ENCODE data around the gene SCARF1.

Gene SCARF1

DNA sequence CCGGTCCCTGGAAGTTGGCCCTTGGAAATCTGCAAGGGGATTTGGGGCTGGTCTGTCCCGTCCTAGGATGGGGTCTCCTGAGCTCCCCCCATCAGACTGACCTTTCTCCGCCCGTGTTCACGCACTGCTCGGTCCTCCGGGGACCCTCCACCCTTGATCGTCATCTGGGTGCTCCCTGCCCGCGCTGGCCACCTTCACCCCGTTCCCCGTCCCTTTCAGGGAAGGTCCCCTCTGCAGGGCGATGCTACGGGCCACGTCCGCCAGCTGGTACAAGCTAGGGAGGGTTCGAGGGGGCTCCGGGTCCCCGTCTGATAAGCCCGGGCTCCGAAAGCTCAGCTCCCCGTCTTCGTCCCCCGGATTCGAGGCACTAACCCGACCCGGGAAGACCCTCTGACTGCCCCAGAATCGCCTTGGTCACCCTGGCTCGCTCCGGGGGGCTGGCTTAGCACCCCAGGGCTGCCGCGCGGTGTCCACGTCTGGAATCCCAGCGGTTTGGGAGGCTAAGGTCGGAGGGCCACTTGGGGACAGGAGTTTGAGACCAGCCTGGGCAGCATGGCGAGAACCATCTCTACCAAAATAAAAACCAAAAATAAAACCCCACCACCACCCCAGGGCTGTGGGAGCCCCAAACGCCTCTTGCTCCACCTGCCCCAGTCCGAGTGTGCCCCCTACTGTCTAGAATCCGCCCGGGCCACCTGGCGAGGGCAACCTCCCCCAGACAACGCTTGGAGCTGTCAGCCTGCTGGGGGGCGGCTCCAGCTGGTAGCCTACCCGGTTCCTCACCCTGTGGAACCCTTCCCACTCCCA, 15.8 kb downstream of the SCARF1 start:
- CTCF ChIA-PET, result interaction anchor here (0.6 to 1.8 kb wide), 16 partner anchors 9 to 370 kb away, joined by 3 to 22 read pairs (median 4); partner anchors contain the start of gene INPP5K
- POLR2A ChIA-PET, result interaction anchor here (1.6 kb wide), 1 partner anchor 55 kb away, joined by 3 read pairs; no protein-coding TSS in a partner anchor
- no peak for DNase-seq (ENCODE audit: low read depth, low spot score)
- TF ChIP-seq, protein P1, sequence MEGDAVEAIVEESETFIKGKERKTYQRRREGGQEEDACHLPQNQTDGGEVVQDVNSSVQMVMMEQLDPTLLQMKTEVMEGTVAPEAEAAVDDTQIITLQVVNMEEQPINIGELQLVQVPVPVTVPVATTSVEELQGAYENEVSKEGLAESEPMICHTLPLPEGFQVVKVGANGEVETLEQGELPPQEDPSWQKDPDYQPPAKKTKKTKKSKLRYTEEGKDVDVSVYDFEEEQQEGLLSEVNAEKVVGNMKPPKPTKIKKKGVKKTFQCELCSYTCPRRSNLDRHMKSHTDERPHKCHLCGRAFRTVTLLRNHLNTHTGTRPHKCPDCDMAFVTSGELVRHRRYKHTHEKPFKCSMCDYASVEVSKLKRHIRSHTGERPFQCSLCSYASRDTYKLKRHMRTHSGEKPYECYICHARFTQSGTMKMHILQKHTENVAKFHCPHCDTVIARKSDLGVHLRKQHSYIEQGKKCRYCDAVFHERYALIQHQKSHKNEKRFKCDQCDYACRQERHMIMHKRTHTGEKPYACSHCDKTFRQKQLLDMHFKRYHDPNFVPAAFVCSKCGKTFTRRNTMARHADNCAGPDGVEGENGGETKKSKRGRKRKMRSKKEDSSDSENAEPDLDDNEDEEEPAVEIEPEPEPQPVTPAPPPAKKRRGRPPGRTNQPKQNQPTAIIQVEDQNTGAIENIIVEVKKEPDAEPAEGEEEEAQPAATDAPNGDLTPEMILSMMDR (IDR thresholded peaks at IDR 0.05; ENCODE audit: insufficient read depth, low read length, missing control alignments), result peak; percentile 66
- H3K4me3 ChIP-seq (ENCODE audit: low read depth, low read length), result peak overlapping the region; percentile 71

DNA sequence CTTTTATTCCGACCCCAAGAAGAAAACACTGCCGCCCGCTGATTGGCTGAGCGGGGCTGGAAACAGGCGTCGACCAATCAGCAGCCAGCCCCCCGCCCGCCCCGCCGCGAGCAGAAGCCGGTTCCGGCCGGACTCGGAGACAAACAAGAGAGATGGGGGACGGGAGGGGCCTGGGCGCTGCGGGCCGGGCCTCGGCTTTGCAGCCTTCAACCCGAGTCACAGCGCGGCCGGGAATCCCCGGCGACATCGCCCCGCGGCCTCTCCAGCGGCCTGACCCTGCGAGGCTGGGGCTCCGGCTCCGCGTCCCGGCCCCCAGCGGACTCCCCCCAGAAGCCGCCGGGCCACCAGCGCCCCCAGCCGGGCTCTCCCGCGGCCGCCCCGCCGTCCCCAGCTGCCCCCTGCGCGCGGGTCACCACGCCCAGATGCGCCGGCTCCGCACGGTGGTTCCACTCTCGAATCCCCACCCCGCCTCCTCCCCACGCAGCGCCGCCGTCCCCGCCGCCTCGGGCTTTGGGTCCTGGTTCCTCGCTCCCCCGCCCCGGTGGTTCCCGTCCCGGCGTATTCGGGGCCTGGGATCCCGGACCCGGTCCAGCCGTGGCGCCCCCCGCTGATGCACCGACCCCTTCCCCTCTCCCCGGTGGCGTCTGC, 16.6 kb downstream of the SCARF1 start:
- H3K4me3 ChIP-seq (ENCODE audit: low read depth, low read length), result peak overlapping the region; percentile 71
- POLR2A ChIA-PET, result interaction anchor here (1.6 kb wide), 1 partner anchor 55 kb away, joined by 3 read pairs; no protein-coding TSS in a partner anchor
- TF ChIP-seq, protein P1 (IDR thresholded peaks at IDR 0.05; ENCODE audit: insufficient read depth, low read length, missing control alignments), result peak; percentile 18
- CTCF ChIA-PET, result interaction anchor here (0.9 to 1.8 kb wide), 11 partner anchors 10 to 370 kb away, joined by 3 to 22 read pairs (median 4); partner anchors contain the start of genes INPP5K and RILP
- DNase-seq (ENCODE audit: low read depth, low spot score), result peak; percentile 36

DNA sequence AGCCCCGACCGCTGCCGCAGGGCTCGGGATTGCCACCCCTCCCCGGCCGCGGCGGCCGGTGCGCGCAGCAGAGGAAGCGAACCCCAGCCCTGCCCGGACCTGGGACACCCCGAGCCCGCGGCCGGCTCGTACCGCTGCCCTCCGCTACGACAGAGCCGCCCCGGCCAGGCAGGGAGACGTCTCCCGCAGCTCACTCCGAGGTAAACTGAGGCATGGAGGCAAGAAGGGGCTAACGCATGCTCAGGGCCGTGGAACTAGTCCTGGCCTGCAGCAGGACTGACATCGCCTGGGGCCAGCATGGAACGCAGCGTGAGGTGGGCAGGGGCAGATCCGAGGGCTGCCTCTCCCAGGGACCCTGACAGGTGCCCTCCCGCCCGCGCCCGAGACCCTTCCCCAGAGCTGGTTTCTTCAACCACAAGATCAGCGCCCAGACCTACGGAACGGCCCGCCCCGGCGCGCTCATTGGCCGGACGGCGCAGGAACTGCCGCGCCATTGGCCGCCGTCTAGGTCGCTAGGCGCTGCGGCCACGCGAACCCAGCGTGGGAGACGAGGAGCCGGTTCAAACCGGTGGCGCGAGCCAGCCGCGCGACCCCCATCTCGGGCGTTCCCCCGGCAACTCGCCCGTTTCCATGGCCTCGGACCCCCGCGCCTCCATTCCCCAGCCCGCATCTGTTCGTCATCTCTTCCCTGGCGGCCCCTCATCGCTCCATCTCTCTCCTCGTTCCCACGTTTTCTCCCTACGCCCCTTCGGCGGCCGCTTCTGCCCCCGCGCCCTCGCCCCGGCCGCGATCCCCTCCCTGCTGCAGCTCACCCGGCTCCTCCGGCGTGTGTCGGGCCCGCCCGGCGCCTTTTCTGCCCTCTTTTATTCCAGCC, 17.3 kb downstream of the SCARF1 start, which contains the start of gene SLC43A2:
SLC43A2 (minus strand) TSS at position 853 of the 874 bp plus-strand sequence. CDS start 960 bp downstream, outside the sequence.
- POLR2A ChIA-PET, result no interaction called here
- CTCF ChIA-PET, result interaction anchor here (1.0 to 1.4 kb wide), 4 partner anchors 11 to 54 kb away, joined by 4 to 7 read pairs (median 4); partner anchors contain the start of gene RILP
- peak within 1 kb of the TSS; percentile 71 for H3K4me3 ChIP-seq (ENCODE audit: low read depth, low read length)
- TF ChIP-seq, protein P1 (IDR thresholded peaks at IDR 0.05; ENCODE audit: insufficient read depth, low read length, missing control alignments), result no peak
- DNase-seq (ENCODE audit: low read depth, low spot score), result no peak

DNA sequence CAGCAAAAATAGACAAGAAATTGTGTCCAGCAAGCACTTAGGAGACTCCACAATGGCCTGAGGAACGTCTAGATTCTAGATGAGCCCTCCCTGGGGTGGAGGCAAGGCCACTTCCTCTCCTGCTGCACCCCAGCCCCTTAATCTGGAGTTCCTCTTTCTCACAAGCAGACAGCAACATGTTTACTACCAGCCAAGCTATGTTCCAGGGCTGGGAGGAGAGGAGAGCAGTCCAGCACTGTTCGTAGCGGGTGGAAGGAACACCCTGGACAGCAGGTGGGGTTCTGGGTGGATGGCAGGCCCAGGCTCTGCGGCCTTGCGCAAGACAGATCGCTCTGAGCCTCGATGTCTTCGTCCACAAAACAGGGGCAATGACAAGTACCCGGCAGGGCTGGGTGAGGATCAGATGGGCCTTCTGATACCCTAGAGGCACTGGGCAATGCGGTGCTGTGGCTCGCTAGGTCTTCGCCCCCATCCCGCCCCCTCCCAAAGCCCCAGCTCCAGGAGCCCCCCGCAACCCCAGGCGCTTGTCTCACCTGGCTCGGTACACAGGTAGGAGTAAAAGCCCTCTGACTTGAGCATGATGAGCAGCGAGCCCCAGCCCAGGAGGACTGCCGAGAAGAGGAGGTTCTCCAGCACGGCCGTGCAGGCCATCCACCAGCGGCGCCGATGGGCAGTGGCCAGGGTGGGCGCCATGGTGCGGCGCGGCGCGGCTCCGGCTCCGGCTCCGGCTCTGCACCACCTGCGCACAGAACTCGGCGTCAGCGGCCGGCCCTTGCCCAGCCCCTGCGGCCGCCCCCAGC, 18.1 kb downstream of the SCARF1 start:
- DNase-seq (ENCODE audit: low read depth, low spot score), result no peak
- H3K4me3 ChIP-seq (ENCODE audit: low read depth, low read length), result peak overlapping the region; percentile 71
- ChIA-PET CTCF (interaction anchor here (0.9 to 2.3 kb wide), 5 partner anchors 12 to 53 kb away, joined by 3 to 12 read pairs (median 4); partner anchors contain the start of gene RILP), POLR2A (no interaction called here)
- TF ChIP-seq, protein P1 (IDR thresholded peaks at IDR 0.05; ENCODE audit: insufficient read depth, low read length, missing control alignments), result no peak

DNA sequence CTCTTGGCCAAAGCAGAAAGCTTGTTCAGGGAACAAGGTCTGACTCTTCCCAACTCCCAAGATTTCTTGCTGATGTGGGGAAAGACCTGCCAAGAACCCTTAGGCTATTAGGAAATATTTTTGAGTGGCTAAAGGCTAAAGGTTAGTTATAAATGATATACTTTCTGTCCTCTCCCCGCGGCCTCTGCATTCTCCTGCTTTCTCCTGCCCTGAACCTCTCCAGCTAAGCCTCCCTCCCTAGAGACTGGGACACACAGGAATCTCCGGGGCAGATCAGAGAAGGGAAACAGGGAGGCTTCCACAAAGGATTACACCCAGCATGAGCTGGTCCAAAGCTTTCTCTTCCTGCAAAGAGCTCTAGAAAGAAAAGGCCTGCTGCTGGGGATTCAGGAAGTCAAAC, 19.2 kb downstream of the SCARF1 start:
- ChIA-PET POLR2A (interaction anchor here (0.6 kb wide), 1 partner anchor 11 kb away, joined by 3 read pairs; no protein-coding TSS in a partner anchor), CTCF (interaction anchor here (0.9 to 2.3 kb wide), 3 partner anchors 8 to 31 kb away, joined by 3 to 12 read pairs (median 5); partner anchors contain the start of gene RILP)
- no peak for DNase-seq (ENCODE audit: low read depth, low spot score)
- no peak overlapping the region for H3K4me3 ChIP-seq (ENCODE audit: low read depth, low read length)
- TF ChIP-seq, protein P1 (IDR thresholded peaks at IDR 0.05; ENCODE audit: insufficient read depth, low read length, missing control alignments), result no peak
